NCI-H526 (cell line): ENCODE measurements around the gene KIAA0586.
"Not testable (repeated sequence)": the region's sequence is repeated elsewhere in the genome, so short reads cannot be mapped to it uniquely, and the experiment has no call there.

ENCODE experiments used
- DNase-seq, 2 experiments: peaks; one replicate each; lab custom pipeline; 2025; lab: John Stamatoyannopoulos, UW

The KIAA0586 gene

GRCh38 chr14:58464652-58465051 lies 37.1 kb downstream of the KIAA0586 start:
- DNase-seq: no peak

GRCh38 chr14:58465421-58465820 lies 37.9 kb downstream of the KIAA0586 start:
- DNase-seq: no peak

DNA sequence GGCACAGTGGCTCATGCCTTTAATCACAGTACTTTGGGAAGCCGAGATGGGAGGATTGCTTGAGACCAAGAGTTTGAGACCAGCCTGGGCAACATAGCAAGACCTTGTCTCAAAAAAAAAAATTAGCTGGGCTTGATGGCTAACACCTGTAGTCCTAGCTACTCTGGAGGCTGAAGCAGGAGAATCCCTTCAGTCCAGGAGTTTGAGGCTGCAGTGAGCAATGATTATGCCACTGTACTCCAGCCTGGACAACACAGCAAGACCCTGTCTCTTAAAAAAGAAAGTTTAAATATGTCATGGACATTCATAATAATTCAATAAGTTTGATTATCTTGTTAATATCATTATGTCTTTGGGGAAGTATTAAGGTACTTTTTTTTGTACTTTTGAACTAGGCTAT lies 38.9 kb downstream of the KIAA0586 start:
- no peak for DNase-seq

DNA sequence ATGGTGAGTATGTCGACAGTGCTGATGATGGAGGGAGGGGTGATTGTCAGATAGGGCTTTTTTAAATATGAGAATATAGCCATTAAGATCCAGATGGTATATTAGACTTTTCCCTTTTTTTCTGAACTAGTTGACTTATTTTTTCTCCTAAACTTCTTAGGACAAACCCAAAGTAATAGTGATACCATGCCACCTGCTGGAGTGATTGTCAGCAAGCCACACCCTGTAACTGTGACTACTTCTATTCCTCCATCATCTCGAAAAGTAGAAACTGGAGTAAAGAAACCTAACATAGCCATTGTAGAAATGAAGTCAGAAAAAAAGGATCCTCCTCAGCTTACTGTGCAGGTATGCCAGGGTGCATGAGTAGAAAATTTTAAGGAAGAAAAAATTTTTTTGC lies 40.1 kb downstream of the KIAA0586 start:
- no peak for DNase-seq

DNA sequence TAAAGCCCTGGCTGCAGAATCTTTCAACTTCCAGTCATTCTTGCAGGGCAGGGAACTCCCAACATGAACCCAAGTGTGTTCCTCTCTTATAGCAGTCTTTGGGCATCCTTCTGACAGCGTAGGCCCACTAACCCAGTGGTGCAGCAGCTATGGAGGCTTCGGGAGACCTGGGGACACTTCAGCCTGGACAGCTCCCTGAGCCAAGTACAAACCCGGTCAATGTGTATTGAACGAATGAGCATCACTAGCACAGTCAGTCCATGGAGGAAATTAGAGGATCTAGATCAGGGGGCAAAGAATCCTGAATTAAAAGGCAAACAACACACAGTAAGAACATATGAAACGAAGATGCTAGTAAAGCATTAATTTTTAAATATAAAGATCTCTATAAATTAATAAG lies 41.8 kb downstream of the KIAA0586 start:
- no peak for DNase-seq

- DNase-seq: no peak
These were observed 48.8 kb downstream of the KIAA0586 start for GRCh38 chr14:58476320-58476719.

DNA sequence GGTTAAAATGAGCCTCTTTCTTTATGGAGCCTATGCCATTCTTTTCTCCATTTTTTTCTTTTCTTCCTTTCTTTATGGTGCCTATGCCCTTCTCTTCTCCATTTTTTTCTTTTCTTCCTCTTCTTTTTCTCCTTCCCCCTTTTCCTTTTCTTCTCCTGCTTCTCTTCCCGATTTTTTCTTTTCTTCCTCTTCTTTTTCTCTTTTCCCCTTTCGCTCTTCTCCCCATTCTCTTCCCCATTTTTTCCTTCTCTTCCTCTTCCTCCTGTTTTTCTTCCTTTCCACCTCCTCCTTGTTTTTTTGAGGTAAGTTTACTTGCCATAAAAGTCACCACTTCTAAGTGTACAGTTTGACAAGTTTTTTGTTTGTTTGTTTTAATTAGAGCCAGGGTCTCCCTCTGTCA lies 50.1 kb downstream of the KIAA0586 start:
- DNase-seq: no peak

GRCh38 chr14:58478329-58478728 lies 50.8 kb downstream of the KIAA0586 start:
- DNase-seq: not testable (repeated sequence)

- no peak for DNase-seq
These were observed 52.5 kb downstream of the KIAA0586 start for GRCh38 chr14:58479975-58480374.

DNA sequence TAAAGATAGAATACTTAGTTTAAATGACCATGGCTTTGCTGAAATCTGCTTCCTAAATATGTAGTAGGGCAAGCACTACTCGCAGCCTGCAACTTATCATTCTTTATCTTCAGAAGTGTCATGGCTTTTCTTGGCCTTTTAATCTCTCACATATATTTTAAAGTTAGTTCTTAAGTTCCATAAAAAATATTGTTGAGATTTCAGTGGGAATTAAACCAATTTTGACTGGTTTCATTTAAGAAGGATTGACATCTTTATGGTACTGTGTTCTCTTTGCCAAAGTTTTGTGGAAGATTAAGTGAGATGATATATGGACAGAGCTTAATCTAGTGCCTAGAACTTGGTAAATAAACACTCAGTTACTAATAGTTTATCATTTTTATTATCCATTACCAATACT lies 56.7 kb downstream of the KIAA0586 start:
- DNase-seq: no peak

GRCh38 chr14:58488550-58488949 lies 61.0 kb downstream of the KIAA0586 start:
- no peak for DNase-seq

DNA sequence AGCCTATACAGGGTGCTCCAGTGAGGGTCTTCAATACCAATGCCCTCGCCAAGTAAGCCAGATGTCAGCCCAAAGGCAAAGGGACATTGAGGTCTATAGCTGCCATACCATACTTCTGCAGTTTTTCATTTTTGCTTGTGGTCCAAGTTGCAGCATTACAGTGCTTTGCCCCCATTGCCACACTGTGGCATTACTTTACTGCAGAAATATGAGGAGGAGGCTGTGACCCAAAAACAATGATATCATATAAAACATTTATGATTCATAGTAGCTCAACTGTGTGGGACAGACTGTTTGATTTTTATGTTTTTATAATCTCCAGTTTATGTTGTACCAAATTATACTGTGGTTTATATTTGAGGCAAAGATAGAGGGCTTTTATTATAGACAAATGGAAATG lies 64.1 kb downstream of the KIAA0586 start:
- DNase-seq: no peak

- DNase-seq: no peak
These were observed 64.5 kb downstream of the KIAA0586 start for GRCh38 chr14:58492044-58492443.

- DNase-seq: peak; percentile 13 to 71
These were observed 73.8 kb downstream of the KIAA0586 start for GRCh38 chr14:58501214-58501816.

DNA sequence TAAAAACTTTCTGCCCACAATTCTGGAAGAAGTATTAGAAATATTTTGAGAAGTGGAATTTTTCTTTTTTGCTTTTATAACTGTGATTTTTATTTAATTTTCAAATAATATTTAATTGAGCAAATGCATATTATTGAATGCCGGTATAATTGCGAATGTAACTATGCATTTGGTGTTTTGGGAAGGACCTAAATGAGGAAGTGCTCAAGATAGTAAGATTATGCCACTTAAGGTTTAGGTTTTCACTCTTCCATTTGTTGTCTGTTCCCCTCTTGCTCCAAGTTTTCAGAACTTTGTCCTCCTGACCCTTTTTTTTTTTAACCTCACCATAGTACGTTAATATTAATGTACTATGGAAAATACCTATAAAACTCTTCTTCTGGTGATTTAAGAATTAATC lies 85.8 kb downstream of the KIAA0586 start:
- DNase-seq: no peak

DNA sequence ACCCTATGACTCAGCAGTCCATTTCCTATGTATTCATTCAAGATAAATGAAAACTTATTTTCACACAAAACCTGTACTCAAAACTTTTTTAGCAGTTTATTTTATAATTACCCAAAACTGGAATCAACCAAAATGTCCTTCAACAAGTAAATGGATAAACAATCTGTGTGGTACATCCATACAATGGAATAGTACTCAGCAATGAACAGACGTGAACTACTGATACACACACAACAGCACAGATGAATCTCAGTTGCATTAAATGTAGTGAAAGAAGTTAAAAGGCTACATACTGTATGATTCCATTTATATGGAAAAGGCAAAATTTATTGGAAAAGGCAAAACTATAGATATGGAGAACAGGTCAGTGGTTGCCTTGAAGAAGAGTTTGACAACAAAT lies 90.1 kb downstream of the KIAA0586 start:
- DNase-seq: no peak

- DNase-seq: not testable (repeated sequence)
These were observed 98.2 kb downstream of the KIAA0586 start for GRCh38 chr14:58525691-58526090.

DNA sequence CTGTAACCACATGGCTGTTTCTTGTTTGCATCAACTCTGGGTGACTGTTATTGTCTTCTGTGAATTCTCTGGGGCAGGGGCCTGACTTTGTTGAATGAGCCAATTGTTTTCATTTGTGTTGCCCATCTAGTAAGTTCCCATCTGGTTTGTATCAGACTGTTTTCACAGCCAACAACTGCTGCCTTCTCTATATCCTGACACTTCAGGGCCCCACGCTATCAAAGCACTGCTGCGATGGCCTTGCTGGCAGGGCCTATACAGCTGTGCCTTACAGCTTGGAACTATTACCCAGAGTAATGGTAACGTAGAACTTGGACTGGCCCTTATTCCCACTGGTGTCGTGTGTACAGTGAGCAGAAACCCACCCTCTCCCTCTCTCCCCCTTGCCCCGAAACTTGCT lies 105.9 kb downstream of the KIAA0586 start:
- peak in 1 of 2 experiments; percentile 24 for DNase-seq

- DNase-seq: no peak
These were observed 107.5 kb downstream of the KIAA0586 start for GRCh38 chr14:58535044-58535443.

GRCh38 chr14:58537004-58537403 lies 109.5 kb downstream of the KIAA0586 start:
- no peak for DNase-seq

- no peak for DNase-seq
These were observed 113.5 kb downstream of the KIAA0586 start for GRCh38 chr14:58540749-58541632.

GRCh38 chr14:58541633-58542022 lies 114.1 kb downstream of the KIAA0586 start:
- DNase-seq: no peak

- no peak for DNase-seq
These were observed 115.7 kb downstream of the KIAA0586 start for GRCh38 chr14:58543253-58543652.

GRCh38 chr14:58547649-58548048 lies 120.1 kb downstream of the KIAA0586 start:
- DNase-seq: no peak
